GM19043 (cell line): ENCODE data around the gene NES.

Source experiments
- ATAC-seq: cut with Tn5 transposase; IDR thresholded peaks from one replicate; pipeline ENCODE4 v1.9.1; 2021; ENCODE audit warnings: low read depth; ENCODE audit not compliant: unreplicated experiment

The NES gene

DNA sequence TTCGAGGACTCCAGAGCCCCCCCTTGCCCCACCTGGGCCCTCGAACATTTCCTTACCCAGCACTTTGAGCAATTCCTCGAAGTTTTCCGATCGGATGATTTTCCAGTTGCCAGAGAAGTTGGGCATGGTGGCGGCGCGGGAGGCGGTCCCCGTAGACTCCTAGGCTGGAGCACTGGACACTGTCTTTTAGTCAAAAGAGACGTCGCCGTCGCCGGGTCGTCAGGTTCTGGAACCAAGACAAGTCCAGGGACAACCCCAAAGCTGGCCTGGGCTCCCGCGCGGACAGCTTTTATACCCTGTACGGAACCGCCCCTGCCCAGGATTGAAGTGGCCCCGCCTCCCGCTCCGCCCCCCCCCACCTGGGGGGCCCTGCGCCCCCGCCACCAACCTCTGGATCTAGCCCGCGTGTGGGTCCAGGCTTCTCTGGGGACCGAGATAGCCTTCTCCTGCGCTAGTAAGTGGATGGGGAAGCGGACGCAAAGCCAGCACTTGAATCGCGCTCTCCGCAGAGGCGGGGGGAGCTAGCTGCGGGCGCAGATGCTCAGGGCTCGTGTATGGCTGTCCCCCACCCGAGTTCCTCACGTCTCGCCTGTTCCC is 28.2 kb upstream of the NES start, which contains the start of gene CRABP2:
Gene CRABP2, minus strand, starts transcription at position 263 of the 597 bp plus-strand sequence. Its CDS starts 137 bp downstream, at position 126.
- no peak for ATAC-seq

DNA sequence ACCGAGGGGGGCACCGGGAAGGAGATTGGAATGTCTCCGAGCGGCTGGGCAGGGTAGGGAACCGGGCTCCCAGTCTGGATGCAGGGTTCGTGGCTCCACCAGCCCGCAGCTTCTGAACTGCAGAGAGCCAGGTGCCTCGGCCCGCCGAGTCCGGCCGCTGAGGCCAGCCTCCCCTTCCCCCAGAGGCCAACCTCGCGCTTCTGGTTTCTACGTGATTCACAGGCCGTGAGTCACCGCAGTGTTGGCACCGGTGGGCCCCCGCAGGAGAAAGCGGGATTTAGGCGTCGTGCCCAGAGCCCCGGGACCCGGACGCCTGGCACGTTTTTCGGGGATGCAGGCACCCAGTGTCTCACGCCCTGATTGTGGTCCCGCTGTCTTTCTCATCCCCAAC is 27.7 kb upstream of the NES start:
- ATAC-seq = no peak

DNA sequence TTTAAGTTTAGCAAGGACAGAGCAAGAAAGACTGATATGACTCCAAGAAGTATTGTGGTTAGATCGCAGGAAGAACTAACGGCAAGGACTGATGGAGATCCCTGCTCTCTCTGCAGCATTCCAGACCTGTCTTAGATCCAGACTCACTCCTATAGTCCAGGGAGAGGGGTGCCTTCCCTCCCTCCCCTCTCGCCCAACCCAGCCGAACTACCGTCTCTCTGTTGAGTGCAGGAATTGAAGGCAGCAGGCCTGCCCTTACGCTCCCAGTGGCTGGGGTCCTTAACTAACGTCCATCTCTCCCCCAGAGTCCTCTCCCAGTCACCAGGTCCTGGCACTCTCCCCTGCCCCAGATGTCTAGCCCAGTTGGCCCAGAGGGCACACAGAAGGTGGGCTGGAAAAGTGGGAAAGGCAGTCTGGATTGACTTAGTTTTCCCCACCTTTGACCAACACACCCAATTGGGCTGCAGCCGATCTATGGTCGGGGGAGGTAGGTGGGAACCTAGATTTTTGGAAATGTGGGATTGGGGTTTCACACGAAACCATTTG is 27.0 kb upstream of the NES start:
- ATAC-seq = no peak

DNA sequence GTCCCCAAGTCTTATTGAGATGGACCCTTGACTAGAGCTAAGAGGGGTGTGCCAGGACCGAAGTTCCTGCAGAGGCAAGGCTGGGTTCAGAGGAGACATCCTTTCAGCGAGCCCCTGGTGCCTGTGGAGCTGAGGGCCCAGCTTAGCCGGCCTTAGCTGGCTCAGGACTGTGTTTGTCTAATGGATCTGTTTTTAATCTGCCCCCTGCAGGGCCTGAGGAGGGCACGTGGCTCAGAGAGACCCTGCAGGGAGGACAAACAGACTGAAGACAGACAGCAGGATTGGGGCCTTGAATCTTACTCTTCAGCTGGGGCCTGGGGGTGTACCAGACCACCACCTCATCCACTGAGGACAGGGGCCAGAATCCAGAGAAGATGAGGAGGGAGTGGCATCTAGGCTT is 26.5 kb upstream of the NES start:
- ATAC-seq = no peak

DNA sequence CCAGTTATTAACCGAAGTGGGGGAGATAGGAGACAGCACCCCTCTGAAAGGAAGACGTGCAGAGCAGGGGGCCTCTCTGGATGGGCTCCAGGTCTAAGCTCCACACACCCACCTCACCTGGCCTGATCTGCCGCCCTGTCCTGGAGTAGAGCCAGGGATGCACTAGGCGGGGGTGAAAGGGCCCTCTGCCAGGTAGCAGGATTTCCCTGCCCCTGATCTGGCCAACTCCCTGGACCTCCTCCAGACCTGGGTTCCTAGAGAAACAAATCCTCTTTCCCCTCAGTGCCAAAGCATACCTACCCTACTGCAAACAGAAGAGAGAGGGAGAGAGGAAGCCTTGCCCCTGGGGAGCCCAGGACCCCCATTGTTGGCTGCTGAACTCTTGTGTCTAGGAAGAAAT is 26.1 kb upstream of the NES start:
- no peak for ATAC-seq

DNA sequence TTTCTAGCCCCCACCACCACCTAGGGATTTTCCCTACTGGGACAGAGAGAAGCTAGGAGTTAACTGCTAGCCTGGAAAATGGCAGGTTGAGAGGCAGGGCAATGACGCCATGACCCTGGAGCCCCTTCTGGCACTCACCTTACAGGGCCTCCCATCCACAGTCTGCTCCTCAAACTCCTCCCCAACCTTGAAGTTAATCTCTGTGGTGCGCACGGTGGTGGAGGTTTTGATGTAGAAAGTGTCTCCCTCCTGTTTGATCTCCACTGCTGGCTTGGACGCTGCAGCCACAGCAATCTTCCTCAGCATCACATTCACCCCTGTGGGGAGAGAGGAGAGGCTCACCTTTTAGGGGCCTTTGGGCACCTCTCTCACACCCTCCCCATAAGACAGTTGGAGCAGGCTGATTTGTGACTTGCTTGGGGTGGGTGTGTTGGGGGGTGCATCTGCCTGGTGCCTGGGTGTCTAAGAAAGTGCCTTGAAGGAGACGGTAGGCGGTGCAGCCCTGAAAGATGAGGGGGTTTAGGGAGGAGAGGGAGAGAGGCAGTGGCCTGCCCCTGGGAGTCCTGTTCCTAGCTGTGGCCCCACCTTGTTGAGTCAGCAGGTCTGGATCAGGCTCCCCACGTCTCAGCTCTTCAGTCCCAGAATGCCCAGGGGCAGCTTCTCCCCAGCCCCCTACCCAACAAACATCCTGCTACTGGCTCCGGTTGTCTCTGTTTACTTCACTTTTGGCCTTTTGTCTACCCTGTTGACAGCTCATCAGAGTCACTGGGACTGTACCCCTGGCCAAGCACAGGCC is 23.7 kb upstream of the NES start:
- no peak for ATAC-seq

DNA sequence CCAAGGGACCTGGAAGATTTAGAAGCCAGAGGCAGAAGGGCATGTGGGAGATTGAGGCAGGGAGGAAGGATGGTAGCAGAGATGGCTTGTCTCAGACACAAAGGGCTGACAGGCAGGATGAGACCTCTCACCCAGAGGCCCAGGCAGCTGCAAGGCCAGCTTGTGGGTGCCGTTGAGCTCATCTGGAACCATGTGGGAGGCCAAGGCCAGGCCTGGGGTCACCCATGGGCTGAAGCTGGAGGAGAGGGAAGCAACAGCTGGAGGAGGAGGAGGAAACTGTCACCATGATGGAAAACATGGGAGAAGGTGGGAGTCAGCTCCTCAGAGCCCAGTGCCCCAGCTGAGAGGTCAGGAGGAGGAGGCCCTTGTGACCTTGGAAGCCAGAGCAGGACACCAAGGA is 21.8 kb upstream of the NES start:
- no peak for ATAC-seq

DNA sequence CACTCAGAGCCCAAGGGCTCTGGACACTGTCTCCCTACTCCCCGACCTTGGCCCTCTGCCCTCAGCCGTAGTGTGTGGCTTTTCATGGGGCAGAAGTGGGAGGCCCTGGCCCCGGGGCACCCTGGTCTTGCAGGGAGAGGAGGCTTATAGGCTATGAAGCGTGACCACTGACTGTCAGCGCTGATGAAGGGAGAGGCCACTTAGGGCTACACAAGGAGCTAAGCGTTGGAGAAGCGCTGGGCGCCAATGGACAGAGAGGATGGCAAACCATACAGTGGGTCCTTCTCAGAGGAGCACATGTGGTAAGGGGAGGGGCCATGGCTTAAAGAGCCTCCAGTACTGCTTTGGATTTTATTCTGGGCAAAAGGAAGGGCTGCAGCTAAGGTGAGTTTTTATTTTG is 20.3 kb upstream of the NES start:
- ATAC-seq = no peak

DNA sequence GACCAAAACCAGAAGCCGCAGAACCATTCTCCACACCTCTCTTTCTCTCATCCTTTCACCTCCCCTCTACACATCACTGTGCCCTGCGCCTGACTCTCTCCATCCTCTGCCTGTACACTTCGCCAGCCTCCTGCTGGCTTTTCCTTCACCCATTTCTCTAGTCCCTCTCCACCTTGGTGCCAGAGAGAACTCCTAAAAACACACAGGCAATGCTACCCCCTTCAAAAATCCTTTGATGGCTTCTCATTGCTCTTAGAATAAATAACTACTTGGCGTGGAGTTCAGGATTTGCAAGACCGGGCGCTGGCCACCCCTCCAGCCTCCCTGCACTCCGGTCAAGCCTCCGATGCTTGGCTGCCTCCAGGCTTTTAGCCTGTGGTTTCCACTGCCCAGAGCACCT is 19.5 kb upstream of the NES start:
- no peak for ATAC-seq

DNA sequence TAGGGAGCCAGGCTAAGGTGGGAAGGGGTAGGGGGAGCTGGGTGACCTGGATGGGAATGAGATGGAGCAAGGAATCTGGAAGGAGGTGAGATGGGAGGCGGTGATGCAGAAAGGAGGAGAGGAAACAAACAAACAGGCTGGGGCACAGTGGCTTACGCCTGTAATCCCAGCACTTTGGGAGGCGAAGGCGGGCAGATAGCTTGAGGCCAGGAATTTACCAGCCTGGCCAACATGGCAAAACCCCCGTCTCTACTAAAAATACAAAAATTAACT is 17.4 kb upstream of the NES start:
- ATAC-seq = no peak

DNA sequence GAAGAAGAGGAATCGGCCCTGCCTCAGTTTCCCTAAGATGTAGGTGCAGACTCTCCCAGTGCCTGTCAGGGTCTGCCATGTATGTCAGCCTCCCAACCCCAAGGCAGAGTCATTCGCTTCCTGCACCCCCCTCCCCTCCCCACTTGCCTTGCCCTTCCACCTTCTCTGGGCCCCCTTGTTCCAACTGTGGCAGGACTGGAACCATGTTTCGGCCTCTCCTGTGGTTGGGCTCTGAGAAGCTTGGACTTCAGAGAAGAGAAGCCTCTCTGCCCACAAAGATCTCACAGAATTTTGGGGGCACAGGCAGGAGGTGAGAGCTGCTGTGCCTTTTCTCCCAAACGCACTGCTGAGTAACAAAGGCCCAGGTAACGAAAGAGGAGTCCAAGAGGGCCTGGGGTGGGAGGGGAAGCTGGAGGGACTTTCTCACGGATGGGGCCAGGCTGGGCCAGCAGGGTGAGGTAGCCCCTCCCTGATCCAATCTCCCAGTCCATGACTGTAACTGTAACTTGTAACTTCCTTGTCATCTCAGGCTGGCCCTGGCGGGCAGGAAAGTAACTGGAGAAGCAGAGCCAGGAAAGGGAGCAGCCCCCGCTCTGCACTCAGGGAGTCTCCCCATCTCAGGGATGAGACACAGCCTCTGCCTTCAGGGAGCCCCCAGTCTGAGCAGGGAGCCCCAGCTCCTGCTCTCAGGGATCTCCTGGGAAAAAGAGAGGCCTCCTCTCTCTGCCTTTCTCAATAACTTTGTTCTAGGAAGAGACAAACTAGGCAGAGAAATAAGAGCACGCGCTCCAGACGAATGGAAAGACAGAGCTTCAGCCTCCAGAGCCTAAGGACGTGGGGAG is 16.9 kb upstream of the NES start:
- ATAC-seq = no peak

DNA sequence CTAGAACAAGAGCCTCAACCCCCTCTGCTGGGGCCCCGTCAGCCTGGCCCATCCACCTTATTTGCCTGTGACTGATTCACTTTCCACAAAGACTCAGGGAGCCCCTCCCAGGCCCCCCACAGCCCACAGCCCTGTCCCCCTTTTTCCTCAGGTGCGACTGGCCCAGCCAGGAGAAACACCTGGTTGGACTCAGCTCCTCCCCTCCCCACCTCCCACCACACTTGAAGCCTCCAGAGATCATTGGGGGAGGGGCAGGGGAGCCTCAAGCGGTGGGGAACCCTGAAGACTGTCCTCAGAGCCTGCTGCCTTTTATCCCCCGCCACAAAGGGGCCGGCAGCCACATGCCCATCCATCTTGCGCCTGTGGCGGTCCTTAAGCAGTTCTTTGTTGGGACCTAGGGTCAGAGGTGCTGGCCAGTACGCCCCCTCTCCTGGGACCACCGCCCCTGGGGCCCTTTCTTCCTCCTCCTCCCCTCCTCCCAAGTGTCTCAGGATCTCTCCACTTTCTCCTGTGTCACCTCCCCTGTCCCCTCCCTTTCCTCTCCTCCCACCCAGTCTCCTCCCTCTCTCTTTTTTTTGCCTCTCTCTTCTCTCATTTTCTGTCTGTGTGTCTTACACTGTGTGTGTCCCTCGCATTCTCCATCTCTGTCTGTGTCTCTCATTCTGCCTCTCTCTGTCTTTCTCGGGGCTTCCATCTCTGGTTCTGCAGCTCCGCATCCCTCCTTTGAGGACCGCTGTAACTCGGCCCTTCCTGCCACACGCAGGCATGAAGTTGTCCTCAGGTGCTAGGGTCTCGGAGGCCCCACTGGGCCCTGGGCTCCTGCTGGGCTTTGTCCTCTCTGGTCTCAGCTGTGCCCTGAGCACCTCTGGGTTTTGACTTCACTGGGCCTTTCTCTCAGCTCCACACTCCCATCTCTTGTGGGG is 16.0 kb upstream of the NES start:
- ATAC-seq = no peak

DNA sequence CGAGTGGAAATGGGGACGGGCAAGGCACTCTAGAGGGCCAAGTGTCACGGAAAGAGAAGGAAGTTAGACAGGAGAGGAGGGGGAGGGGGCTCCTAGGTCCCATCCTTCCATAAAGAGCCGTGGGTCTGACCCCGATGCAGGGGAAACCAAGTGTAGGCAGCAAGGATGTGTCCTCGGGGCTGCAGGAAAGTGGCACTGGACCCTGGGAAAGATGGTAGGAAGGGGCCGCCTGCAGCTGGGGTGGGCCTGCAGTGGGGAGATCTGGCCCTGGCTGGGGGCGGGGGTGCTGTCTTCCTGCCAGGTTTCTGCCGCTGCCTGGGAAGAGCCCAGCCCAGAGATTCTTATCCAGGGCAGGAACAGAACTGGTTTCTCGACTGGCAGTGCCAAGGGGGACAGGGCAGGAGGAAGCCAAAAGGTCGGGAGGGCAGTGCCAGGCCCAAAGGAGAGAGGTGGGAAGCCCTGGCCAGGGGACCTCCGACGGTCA is 15.3 kb upstream of the NES start:
- ATAC-seq = no peak

DNA sequence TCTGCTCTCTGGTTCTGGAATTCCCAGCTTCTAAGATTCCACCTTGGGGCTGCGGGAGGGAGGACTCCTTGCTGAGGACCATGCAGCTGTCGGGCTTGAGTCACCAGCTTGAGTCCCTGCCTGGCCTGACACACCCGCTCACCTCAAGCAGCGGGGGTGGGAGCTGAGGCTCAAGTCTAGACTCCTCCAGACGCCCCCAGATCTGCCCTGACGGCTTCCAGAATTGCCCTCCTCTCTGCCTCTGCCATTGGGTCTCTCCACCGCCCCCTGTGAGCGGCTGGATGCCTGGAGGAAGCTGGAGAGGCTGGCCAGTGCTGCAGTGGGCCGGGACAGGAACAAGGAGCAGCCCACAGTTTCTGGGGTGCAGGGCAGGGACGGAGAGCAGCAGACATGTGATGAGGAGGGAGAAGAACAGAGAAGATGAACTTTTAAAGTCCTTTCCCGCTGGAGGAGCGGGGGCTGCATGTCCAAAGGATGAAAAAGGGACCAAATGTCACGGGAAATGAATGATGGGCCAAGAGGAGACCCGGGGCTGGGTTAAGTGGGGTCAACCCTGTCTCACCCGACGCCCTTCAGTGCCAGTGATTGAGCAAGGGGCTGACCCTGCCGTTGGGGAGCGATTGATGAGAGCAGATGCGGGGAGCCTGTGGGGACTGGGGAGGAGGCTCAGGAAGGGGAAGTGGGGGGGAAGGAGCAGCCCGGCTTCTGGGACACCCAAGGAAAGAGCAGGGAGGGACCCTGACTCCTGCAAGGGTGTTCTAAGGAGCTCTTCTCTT is 14.6 kb upstream of the NES start:
- ATAC-seq = no peak

DNA sequence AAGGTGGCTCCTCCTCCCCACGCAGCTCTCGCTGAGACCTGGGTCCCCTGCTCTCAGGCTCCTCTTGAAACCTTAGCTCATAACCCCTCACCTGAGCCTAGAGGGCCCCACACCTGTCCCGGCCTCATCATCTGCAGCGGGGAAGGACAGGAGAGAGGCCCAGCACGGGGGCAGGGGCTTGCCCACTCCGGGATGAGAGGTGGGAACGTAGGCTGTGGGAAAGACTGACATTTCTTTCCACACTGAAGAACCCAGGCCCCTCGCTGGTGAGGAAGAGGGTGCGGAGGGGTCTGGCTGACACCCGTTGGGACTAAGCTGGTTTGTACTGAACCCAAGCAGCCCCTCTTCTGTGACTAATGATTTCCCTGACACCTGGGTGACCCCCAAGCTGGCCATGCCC is 14.0 kb upstream of the NES start:
- ATAC-seq = no peak

DNA sequence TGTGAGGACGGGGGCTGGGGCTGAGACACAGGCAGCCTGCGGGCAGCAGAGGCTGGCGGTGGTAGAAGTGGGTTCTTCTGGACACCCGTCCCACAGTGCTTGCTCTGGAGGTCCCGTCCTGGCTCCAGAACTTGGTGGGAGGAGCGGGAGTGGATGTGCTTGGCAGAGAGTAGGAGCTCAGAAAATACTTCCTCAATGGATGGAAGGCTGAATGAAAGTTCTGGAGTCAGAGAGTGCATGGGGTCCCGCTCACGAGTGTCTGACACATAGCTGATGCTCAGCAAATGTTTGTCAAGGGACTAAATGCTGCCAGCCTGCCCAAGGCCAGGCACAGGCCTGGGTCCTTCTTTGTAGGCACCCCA is 13.4 kb upstream of the NES start:
- ATAC-seq = no peak

DNA sequence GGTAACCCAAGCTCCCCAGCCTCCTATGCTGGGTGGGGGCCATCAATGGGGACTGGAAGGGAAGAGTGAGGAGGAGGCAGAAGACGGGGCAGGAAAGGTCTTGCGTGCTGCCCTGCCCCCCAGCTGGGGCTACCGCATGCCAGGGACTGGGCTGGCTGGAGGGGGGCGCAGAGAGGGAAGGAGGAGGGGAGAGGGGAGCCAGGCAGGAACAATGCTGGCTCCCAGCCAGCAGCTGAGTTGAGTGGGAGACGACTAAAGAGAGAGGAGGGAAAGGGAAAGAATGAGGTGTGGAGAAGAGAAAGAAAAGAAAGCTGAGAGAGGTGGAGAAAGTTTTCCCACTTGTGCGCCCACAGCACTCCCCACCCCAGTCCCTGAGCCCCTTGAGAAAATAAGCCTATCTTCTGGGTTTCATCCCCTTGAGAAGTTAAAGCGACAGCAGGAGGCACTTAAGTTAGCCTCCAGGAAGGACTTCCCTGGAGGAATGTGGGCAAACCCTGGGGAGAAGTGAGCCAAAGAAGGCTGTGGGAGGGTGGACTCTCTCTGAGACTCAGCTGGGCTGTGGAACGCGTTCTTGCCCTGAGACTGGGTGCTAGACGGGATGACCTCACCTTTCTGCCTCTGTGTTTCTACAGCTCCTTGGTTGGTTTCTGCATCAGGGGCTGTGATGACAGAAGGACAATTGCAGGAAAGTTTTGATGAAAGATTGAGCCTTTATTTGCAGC is 12.9 kb upstream of the NES start:
- no peak for ATAC-seq

DNA sequence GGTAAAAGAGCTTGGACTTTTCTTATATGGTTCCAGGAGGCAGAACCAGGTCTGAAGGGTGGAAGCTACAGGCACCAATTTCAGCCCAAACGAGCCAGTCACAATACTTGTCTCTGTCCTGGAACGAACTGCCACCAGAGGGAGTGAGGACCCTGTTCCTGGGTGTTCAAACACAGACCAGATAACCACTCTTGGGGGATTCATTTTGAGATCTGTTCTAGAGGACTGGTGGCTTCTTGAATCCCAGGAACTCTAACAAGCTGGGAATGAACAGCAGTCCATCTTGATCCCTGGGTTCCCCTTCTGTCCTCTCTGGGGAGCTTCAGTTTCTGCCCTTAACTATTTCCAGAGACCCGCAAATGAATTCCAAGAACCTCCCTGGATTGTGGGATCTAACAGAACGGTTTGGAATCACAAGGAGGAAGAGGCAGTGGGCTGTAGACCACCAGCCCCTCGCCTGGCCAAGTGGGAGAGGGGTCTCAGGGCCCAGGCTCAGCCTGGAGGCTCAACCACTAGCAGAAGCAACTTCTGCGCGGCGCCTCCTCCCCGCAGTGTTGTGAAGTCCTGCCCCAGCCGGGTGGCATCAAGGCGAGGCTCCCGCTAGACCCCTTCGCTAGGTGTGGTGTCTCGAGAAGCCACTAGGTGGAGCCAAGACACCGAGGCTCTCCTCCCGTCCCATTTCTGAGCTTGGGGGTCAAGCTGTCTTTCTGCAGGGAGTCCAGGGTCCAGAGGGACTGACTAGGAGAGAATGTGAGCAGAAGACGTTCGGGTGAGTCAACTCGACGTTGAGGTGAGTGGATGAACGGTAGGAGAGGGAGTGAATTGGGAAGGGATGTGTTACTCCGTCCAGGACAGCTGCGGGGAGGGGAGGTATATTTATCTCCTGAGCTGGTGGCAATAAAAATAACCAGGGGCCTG is 12.1 kb upstream of the NES start:
- peak; percentile 72 for ATAC-seq
